GM12878 (cell line): Measurements from ENCODE around the gene UBE2E3. TPM values are rescaled to one million over a fixed set of nuclear protein-coding genes. Genes with fewer than 3 reads are reported as not detected.

Experiments
- ATAC-seq: fragments of 200-7000 bp; cut with Tn5 transposase; 3 replicates; pipeline ENCODE4 v1.9.1; 2020; ENCODE audit warnings: mild to moderate bottlenecking, moderate library complexity
- BruUV-seq: library from RNA; stranded (reverse); fragments of 400-500 nt; replicated peaks from 2 replicates; lab custom pipeline; 2021; lab: Mats Ljungman, UMichigan
- CTCF ChIA-PET: fragments of 300-600 bp; sonication (Branson Sonifier 250); formaldehyde crosslinking; extraction: SDS; loops from one replicate; lab custom pipeline; 2021; ENCODE audit warnings: inconsistent platforms; lab: Yijun Ruan, JAX
- POLR2A ChIA-PET: fragments of 350-600 bp; formaldehyde crosslinking; extraction: SDS; loops from one replicate; lab custom pipeline; 2021; ENCODE audit warnings: inconsistent platforms; lab: Charles Lee
- RAD21 ChIA-PET: fragments of 300-600 bp; sonication (Branson Sonifier 250); formaldehyde crosslinking; loops from one replicate; lab custom pipeline; 2023; ENCODE audit warnings: antibody characterized with exemption; ENCODE audit not compliant: unreplicated experiment; lab: Charles Lee
- SMC1A ChIA-PET: fragments of 300-600 bp; sonication (Branson Sonifier 250); formaldehyde crosslinking; loops from one replicate; lab custom pipeline; 2023; ENCODE audit not compliant: unreplicated experiment, uncharacterized antibody; lab: Charles Lee
- DNase-seq: peaks from one replicate; pipeline ENCODE4 v3.0.0-alpha.2; 2011; ENCODE audit warnings: low read depth, low spot score
- FAIRE-seq: peaks from 3 replicates; lab custom pipeline; 2011; peaks lifted over from hg19 to GRCh38; lab: Jason Lieb, UNC
- H2AFZ ChIP-seq: 2 replicates; pipeline ENCODE4 v1.6.0; 2011; ENCODE audit warnings: low read depth, low read length, control low read depth; ENCODE audit not compliant: control insufficient read depth
- H3K27ac ChIP-seq: 2 replicates; pipeline ENCODE4 v1.5.1; 2011; ENCODE audit warnings: control low read depth; ENCODE audit not compliant: control insufficient read depth, insufficient read depth
- H3K27me3 ChIP-seq, 2 experiments: replicated peaks in 1 of 2; 2 replicates each; pipeline versions ENCODE4 v1.6.0 to v1.6.1; 2011; ENCODE audit warnings: low read length in 1 of 2; ENCODE audit not compliant: control insufficient read depth in 2 of 2, insufficient read depth in 2 of 2
- H3K36me3 ChIP-seq, 2 experiments: 2 replicates each; pipeline ENCODE4 v1.5.1; 2011; ENCODE audit warnings: low read length in 1 of 2; ENCODE audit not compliant: control insufficient read depth in 2 of 2, insufficient read depth in 2 of 2
- H3K4me1 ChIP-seq: 2 replicates; pipeline ENCODE4 v1.6.1; 2011; ENCODE audit warnings: mild to moderate bottlenecking, low read length, moderate library complexity, mixed read lengths; ENCODE audit not compliant: control insufficient read depth, insufficient read depth
- H3K4me2 ChIP-seq: 2 replicates; pipeline ENCODE4 v1.6.0; 2011; ENCODE audit warnings: control low read depth; ENCODE audit not compliant: control insufficient read depth, insufficient read depth
- H3K4me3 ChIP-seq: fragments of 200-600 bp; sonication (generic); 2 replicates; pipeline ENCODE4 v1.5.1; 2016
- H3K79me2 ChIP-seq: 2 replicates; pipeline ENCODE4 v1.6.0; 2011; ENCODE audit warnings: low read length; ENCODE audit not compliant: control insufficient read depth, insufficient read depth
- H3K9ac ChIP-seq: 2 replicates; pipeline ENCODE4 v1.8.0; 2011; ENCODE audit warnings: low read length, control low read depth, mixed read lengths; ENCODE audit not compliant: control insufficient read depth, insufficient read depth
- H3K9me3 ChIP-seq: replicated peaks from 3 replicates; pipeline ENCODE4 v1.5.1; 2011; ENCODE audit warnings: mild to moderate bottlenecking, low read length; ENCODE audit not compliant: control insufficient read depth, insufficient read depth
- H4K20me1 ChIP-seq: 2 replicates; pipeline ENCODE4 v1.6.0; 2011; ENCODE audit not compliant: control insufficient read depth, insufficient read depth
- ASH2L ChIP-seq: fragments of 300-600, 200-600 bp; sonication (generic); IDR thresholded peaks from 2 replicates; pipeline ENCODE4 v1.6.1; 2017; ENCODE audit warnings: low read depth, mild to moderate bottlenecking, borderline replicate concordance
- BCL3 ChIP-seq: IDR thresholded peaks from 2 replicates; pipeline ENCODE4 v1.6.1; 2011; ENCODE audit warnings: borderline replicate concordance, low read depth, mild to moderate bottlenecking, moderate library complexity, low read length; ENCODE audit not compliant: insufficient read depth, poor library complexity, severe bottlenecking
- BMI1 ChIP-seq: fragments of 450-650 bp; IDR thresholded peaks from 2 replicates; pipeline ENCODE4 v1.6.1; 2016; ENCODE audit warnings: mild to moderate bottlenecking, moderate library complexity, borderline replicate concordance
- CEBPB ChIP-seq, 2 experiments: fragments of 150-350 bp in 1 of 2; IDR thresholded peaks; 2 replicates each; pipeline ENCODE4 v1.6.1; 2012 to 2014; ENCODE audit warnings: low read depth in 2 of 2, low read length in 2 of 2, borderline replicate concordance in 1 of 2, inconsistent platforms in 1 of 2
- HDGF ChIP-seq: fragments of 450-650 bp; IDR thresholded peaks from 2 replicates; pipeline ENCODE4 v1.6.1; 2016; ENCODE audit warnings: antibody characterized with exemption
- IRF5 ChIP-seq: fragments of 450-650 bp; IDR thresholded peaks from 2 replicates; pipeline ENCODE4 v1.6.1; 2017; ENCODE audit warnings: borderline replicate concordance
- NFYB ChIP-seq: IDR thresholded peaks from 2 replicates; pipeline ENCODE4 v1.6.1; 2011; ENCODE audit warnings: low read depth, mild to moderate bottlenecking, low read length, improper control_type of control experiment, moderate library complexity; ENCODE audit not compliant: insufficient read depth
- SIX5 ChIP-seq: IDR thresholded peaks from 2 replicates; pipeline ENCODE4 v1.6.1; 2011; ENCODE audit warnings: mild to moderate bottlenecking, low read depth, low read length, moderate library complexity; ENCODE audit not compliant: severe bottlenecking
- SUZ12 ChIP-seq: fragments of 200-600 bp; sonication (generic); IDR thresholded peaks from one replicate; pipeline ENCODE4 v1.6.1; 2018; ENCODE audit warnings: antibody characterized with exemption, mild to moderate bottlenecking; ENCODE audit not compliant: unreplicated experiment
- whole genome bisulfite sequencing: methylation state at CpG from one replicate; pipeline ENCODE4 v1.1.6; 2016; ENCODE audit warnings: low lambda C conversion rate; ENCODE audit not compliant: insufficient replicate concordance, insufficient coverage; ENCODE audit errors: missing lambda C conversion rate; 5-methylcytosine and 5-hydroxymethylcytosine counted together
- in situ Hi-C: fragments of 300-500 bp; cut with MboI; formaldehyde crosslinking; loops from 9 replicates; pipeline ENCODE4 v1.14.3; 2018; ENCODE audit warnings: mixed read lengths
- intact Hi-C: fragments of 100-400 bp; cut with micrococcal nuclease; formaldehyde crosslinking; loops from one replicate; pipeline ENCODE4 v1.14.2; 2022; ENCODE audit not compliant: unreplicated experiment
- polyA plus RNA-seq, 11 experiments: library from polyadenylated mRNA; depleted of rRNA in 4 of 11; unstranded in 6 of 11; stranded (reverse) in 5 of 11; fragments of >200 nt; fragmentation: Nextera tagmentation in 4 of 11; fragmentation: Illumina TruSeq in 1 of 11; extraction: Ambion mirVana in 4 of 11; extraction: Trizol in 1 of 11; gene quantifications; 1 replicate in 1 of 11; 2 replicates in 10 of 11; pipeline versions ENCODE4 v1.2.1 to v1.2.3, GENCODE V29; 2011 to 2016; ENCODE audit warnings: inconsistent platforms in 2 of 11, missing spikeins in 2 of 11, low read depth in 1 of 11
- total RNA-seq, 4 experiments: library from RNA; depleted of rRNA in 3 of 4; stranded (reverse); fragments of >200 nt in 3 of 4; fragmentation: Illumina TruSeq in 1 of 4; extraction: Trizol in 1 of 4; gene quantifications; 2 replicates each; pipeline versions ENCODE4 v1.2.1 to v1.2.3, GENCODE V29; 2013 to 2021
- TF ChIP-seq, protein P1 (sequence below): fragments of 450-650 bp; formaldehyde crosslinking; IDR thresholded peaks from 2 replicates; pipeline ENCODE4 v1.4.0; 2022; ENCODE audit warnings: mild to moderate bottlenecking, moderate library complexity

The UBE2E3 gene
- total and polyA plus RNA-seq, 10 of the 15 experiments (the other 5 are each of a cell fraction or from before 2014, with no cell fraction given), result 14.9 to 50.0 (median 26.2) TPM

DNA sequence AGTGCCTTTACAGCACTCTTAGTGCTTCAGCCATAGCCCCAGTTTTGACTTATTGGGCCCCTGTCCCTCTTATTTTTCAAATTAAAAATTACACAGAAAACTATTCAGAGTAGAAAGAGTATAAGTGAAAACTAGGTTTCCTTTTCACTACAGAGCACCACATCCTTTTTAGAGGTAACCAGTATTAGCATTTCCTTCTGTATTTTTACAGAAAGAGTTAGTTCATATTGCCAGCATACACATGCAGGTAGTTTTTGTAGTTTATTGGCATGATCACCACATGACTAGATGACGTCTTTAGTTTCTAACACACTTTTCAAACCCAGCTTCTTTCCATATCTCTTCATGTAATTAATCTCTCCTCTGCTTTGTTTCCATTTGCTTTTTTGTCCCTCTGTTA, 66.4 kb downstream of the UBE2E3 start (continued):
- TF ChIP-seq SUZ12 (no peak), CEBPB (IDR thresholded peaks at IDR 0.05; ENCODE audit: borderline replicate concordance in 1 of 2, low read depth in 2 of 2, low read length in 2 of 2) (no peak), IRF5 (no peak)
- TF ChIP-seq, protein P1, sequence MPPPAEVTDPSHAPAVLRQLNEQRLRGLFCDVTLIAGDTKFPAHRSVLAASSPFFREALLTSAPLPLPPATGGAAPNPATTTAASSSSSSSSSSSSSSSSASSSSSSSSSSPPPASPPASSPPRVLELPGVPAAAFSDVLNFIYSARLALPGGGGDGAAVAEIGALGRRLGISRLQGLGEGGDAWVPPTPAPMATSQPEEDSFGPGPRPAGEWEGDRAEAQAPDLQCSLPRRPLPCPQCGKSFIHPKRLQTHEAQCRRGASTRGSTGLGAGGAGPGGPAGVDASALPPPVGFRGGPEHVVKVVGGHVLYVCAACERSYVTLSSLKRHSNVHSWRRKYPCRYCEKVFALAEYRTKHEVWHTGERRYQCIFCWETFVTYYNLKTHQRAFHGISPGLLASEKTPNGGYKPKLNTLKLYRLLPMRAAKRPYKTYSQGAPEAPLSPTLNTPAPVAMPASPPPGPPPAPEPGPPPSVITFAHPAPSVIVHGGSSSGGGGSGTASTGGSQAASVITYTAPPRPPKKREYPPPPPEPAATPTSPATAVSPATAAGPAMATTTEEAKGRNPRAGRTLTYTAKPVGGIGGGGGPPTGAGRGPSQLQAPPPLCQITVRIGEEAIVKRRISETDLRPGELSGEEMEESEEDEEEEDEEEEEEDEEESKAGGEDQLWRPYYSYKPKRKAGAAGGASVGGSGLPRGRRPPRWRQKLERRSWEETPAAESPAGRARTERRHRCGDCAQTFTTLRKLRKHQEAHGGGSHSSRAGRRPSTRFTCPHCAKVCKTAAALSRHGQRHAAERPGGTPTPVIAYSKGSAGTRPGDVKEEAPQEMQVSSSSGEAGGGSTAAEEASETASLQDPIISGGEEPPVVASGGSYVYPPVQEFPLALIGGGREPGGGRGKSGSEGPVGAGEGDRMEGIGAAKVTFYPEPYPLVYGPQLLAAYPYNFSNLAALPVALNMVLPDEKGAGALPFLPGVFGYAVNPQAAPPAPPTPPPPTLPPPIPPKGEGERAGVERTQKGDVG (CRISPR knock-in tag), result no peak
- TF ChIP-seq, all 136 proteins: peak for 0

DNA sequence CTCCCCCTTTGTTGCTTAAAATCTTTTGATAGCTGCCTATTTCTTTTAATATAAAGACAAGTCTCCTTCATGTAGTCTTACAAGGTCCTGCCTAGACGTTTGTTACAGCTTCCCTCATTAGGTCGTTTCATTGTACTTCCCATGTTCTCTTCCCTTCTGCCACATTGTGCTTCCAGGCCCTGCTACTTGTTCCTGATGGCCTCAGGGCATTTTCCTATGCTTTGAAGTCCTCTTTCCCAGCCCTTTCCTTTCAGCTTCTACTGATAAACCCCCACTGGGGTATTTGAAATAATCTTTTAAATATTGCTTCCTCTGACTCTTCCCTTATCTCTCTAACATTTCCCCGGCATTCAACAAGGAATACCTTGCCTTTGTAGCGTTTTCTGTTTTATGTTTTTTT, 67.4 kb downstream of the UBE2E3 start:
- intact Hi-C loops (no loop called here), in situ Hi-C loops (no loop called here)
- no peak for TF ChIP-seq IRF5
- TF ChIP-seq SUZ12, result no peak
- no peak for TF ChIP-seq HDGF
- no peak for TF ChIP-seq ASH2L
- no peak for TF ChIP-seq BCL3
- TF ChIP-seq SIX5, result no peak
- no peak for TF ChIP-seq NFYB
- TF ChIP-seq BMI1, result no peak
- FAIRE-seq (no peak), ATAC-seq (no peak), DNase-seq (no peak)
- WGBS, result 92% methylated on average over 4 of the region's 4 CpGs
- Histone ChIP-seq H4K20me1 (no peaks in the 10 kb centered on the region), H3K27ac (no peak overlapping the region), H3K9me3 (no peaks in the 10 kb centered on the region), H2AFZ (no peak overlapping the region), H3K4me2 (no peak overlapping the region), H3K4me3 (no peak overlapping the region), H3K36me3 (no peaks in the 10 kb centered on the region), H3K27me3 (no peaks in the 10 kb centered on the region), H3K79me2 (no peaks in the 10 kb centered on the region), H3K4me1 (no peaks in the 10 kb centered on the region; the same call in none of the 2 replicates), H3K9ac (no peak overlapping the region)
- no TSS peak for BruUV-seq
- POLR2A ChIA-PET, result no interaction called here
- SMC1A ChIA-PET, result interaction anchor here (0.6 to 1.6 kb wide), 5 partner anchors 22 to 67 kb away, joined by 3 to 4 read pairs (median 3); no protein-coding TSS in a partner anchor
- RAD21 ChIA-PET, result no interaction called here
- CTCF ChIA-PET, result interaction anchor here (0.6 to 6.0 kb wide), 5 partner anchors 10 to 923 kb away, joined by 3 to 43 read pairs (median 3); no protein-coding TSS in a partner anchor
